Prostate gland (tissue), 2 donors: Measurements from ENCODE around the gene MRO. TPM values are rescaled to one million over a fixed set of nuclear protein-coding genes. Genes with fewer than 3 reads are reported as not detected.

ENCODE experiments used
- DNase-seq: peaks from one replicate; pipeline ENCODE4 v3.0.0-alpha.2; 2019; ENCODE audit warnings: low spot score
- H3K27ac ChIP-seq, 2 donors: fragments of 200-600 bp; sonication (generic); 2 replicates each; pipeline ENCODE4 v1.5.1; 2017 to 2019
- H3K27me3 ChIP-seq: fragments of 200-600 bp; sonication (generic); replicated peaks from 2 replicates; pipeline ENCODE4 v1.5.1; 2019; ENCODE audit not compliant: insufficient read depth
- H3K36me3 ChIP-seq, 2 donors: fragments of 200-600 bp; sonication (generic); 1 replicate in 1 of 2; 2 replicates in 1 of 2; pipeline versions ENCODE4 v1.5.1 to v1.8.1; 2017 to 2019
- H3K4me1 ChIP-seq: fragments of 200-600 bp; sonication (generic); replicated peaks from 2 replicates; pipeline ENCODE4 v1.5.1; 2019
- H3K4me3 ChIP-seq, 2 donors: fragments of 200-600 bp; sonication (generic); 2 replicates each; pipeline ENCODE4 v1.5.1; 2017 to 2019
- H3K9me3 ChIP-seq: fragments of 200-600 bp; sonication (generic); 2 replicates; pipeline ENCODE4 v1.5.1; 2017
- POLR2A ChIP-seq: fragments of 450-650 bp; IDR thresholded peaks from one replicate; pipeline ENCODE4 v1.6.1; 2016; ENCODE audit warnings: antibody characterized with exemption, mild to moderate bottlenecking
- POLR2AphosphoS5 ChIP-seq: sonication (generic); formaldehyde crosslinking; IDR thresholded peaks from one replicate; pipeline ENCODE4 v1.6.1; 2017; ENCODE audit warnings: antibody characterized with exemption
- WGBS: methylation state at CpG from one replicate; pipeline ENCODE4 v1.1.5; 2018; 5-methylcytosine and 5-hydroxymethylcytosine counted together
- intact Hi-C: fragments of 100-400 bp; cut with DNase I; formaldehyde crosslinking; loops from one replicate; pipeline ENCODE4 v1.14.2; 2022
- total RNA-seq, 2 donors: library from RNA; depleted of rRNA; stranded (reverse); fragments of >200 nt; gene quantifications; one replicate each; pipeline ENCODE4 v1.1.0, GENCODE V29; 2016
- TF ChIP-seq, protein P1 (sequence below), 4 experiments: fragments of 200-600 bp in 2 of 4; fragments of 450-650 bp in 2 of 4; sonication (generic) in 2 of 4; IDR thresholded peaks; 1 replicate in 3 of 4; 2 replicates in 1 of 4; pipeline ENCODE4 v1.5.1; 2016 to 2019; ENCODE audit warnings: antibody characterized with exemption in 4 of 4, mild to moderate bottlenecking in 2 of 4, moderate library complexity in 2 of 4

Gene MRO
- total RNA-seq, 2 donors from 2014 or later, result 0.23 to 64.8 TPM

DNA sequence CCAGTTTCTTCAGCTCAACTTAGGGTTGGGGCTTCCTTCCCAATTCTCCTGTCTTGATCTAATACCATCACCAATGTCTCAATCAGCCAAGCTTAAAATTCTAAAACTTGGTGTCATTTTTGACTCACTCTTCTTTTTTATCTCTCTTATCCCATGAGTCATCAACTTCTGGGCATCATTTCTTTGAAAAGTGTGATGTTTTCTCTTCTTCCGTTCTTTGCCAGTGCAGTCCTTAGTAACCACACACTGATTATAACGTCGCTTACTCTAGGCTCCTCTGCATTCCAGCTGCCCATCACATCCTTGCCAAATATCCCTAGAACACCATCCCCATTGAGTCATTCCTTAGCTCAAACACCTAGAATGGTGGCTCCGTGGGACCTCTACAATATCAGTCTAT, 27.4 kb upstream of the MRO start:
- H3K27me3 ChIP-seq, result no peaks in the 10 kb centered on the region
- no peak for DNase-seq
- H3K9me3 ChIP-seq, result no peaks in the 10 kb centered on the region
- no peaks in the 10 kb centered on the region for H3K36me3 ChIP-seq
- WGBS, result 85% methylated on average over 4 of the region's 4 CpGs
- intact Hi-C loops, result no loop called here
- H3K4me3 ChIP-seq, result no peak overlapping the region
- no peaks in the 10 kb centered on the region for H3K4me1 ChIP-seq
- TF ChIP-seq POLR2AphosphoS5 (no peak), POLR2A (no peak)
- TF ChIP-seq, protein P1, sequence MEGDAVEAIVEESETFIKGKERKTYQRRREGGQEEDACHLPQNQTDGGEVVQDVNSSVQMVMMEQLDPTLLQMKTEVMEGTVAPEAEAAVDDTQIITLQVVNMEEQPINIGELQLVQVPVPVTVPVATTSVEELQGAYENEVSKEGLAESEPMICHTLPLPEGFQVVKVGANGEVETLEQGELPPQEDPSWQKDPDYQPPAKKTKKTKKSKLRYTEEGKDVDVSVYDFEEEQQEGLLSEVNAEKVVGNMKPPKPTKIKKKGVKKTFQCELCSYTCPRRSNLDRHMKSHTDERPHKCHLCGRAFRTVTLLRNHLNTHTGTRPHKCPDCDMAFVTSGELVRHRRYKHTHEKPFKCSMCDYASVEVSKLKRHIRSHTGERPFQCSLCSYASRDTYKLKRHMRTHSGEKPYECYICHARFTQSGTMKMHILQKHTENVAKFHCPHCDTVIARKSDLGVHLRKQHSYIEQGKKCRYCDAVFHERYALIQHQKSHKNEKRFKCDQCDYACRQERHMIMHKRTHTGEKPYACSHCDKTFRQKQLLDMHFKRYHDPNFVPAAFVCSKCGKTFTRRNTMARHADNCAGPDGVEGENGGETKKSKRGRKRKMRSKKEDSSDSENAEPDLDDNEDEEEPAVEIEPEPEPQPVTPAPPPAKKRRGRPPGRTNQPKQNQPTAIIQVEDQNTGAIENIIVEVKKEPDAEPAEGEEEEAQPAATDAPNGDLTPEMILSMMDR (IDR thresholded peaks at IDR 0.05), result no peak
- H3K27ac ChIP-seq, result no peak overlapping the region

DNA sequence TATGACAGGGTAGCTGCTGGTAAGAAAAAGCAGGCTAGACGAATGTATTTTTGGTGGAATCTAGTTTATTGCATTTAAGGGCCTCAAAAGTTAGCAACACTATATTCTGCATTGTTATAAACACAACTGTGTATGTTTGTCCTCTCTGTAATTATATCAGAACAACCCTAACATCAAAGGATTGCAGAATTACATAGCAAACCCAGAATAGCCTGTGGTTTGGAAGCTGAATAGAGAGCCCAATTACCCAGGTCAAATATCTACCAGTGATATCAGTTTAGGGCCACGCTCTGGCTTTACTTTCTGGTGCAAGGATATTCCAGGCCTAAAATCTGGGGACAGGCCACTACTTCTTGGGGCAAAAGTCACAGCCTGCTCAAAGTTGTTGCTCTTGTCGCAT, 25.1 kb upstream of the MRO start:
- H3K4me3 ChIP-seq, result no peak overlapping the region
- no peaks in the 10 kb centered on the region for H3K27me3 ChIP-seq
- intact Hi-C loops, result no loop called here
- DNase-seq, result no peak
- no peaks in the 10 kb centered on the region for H3K36me3 ChIP-seq
- no peaks in the 10 kb centered on the region for H3K4me1 ChIP-seq
- TF ChIP-seq POLR2A, result no peak
- TF ChIP-seq POLR2AphosphoS5, result no peak
- TF ChIP-seq, protein P1 (IDR thresholded peaks at IDR 0.05), result no peak
- no peak overlapping the region for H3K27ac ChIP-seq
- WGBS, result 84% methylated on average over 3 of the region's 3 CpGs
- no peaks in the 10 kb centered on the region for H3K9me3 ChIP-seq

DNA sequence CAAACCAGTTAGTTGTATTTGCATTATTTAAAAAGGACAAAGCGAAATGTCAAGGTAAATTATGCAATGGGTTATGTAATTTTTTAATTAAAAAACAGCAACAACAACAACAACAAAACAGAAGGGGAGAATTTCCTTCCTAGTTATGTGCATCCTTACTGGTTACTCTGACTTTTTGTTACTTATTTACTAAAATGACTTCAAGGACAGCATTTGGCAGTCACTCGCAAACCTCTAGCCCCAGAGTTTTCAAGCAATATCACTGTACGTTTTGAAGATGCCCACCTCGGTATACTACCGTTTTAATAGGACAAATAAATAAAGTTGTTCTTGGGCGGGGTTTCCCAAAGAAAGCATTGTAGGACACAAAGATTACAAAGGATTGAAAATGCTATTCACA, 24.7 kb upstream of the MRO start:
- Histone ChIP-seq H3K4me3 (no peak overlapping the region), H3K4me1 (no peaks in the 10 kb centered on the region), H3K9me3 (no peaks in the 10 kb centered on the region), H3K27me3 (no peaks in the 10 kb centered on the region), H3K36me3 (no peaks in the 10 kb centered on the region), H3K27ac (no peak overlapping the region)
- WGBS, result 53% methylated on average over 6 of the region's 6 CpGs
- no peak for DNase-seq
- TF ChIP-seq POLR2A, result no peak
- TF ChIP-seq, protein P1 (IDR thresholded peaks at IDR 0.05), result no peak
- TF ChIP-seq POLR2AphosphoS5, result no peak
- intact Hi-C loops, result no loop called here

DNA sequence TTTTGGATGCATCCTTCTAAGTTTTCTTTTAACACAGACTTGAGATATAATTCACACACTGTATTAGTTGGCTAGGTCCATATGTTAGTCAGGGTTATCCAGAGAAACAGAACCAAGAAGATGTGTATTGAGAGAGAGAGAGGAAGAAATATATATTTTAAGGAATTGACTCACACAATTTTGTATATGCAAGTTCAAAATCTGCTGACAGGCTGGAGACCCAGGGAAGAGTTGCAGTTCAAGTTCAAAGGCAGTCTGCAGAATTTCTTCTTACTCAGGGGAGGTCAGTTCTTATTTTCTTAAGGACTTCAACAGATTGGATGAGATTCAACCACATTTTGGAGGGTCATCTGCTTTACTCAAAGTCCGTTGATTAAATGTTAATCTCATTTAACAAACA, 23.0 kb upstream of the MRO start:
- no peaks in the 10 kb centered on the region for H3K4me1 ChIP-seq
- no peak overlapping the region for H3K27ac ChIP-seq
- TF ChIP-seq, protein P1 (IDR thresholded peaks at IDR 0.05), result no peak
- TF ChIP-seq POLR2A (no peak), POLR2AphosphoS5 (no peak)
- no peaks in the 10 kb centered on the region for H3K9me3 ChIP-seq
- no peak for DNase-seq
- intact Hi-C loops, result no loop called here
- H3K36me3 ChIP-seq, result no peaks in the 10 kb centered on the region
- WGBS, result 82% methylated on average over 1 of the region's 1 CpG
- H3K27me3 ChIP-seq, result no peaks in the 10 kb centered on the region
- no peak overlapping the region for H3K4me3 ChIP-seq

DNA sequence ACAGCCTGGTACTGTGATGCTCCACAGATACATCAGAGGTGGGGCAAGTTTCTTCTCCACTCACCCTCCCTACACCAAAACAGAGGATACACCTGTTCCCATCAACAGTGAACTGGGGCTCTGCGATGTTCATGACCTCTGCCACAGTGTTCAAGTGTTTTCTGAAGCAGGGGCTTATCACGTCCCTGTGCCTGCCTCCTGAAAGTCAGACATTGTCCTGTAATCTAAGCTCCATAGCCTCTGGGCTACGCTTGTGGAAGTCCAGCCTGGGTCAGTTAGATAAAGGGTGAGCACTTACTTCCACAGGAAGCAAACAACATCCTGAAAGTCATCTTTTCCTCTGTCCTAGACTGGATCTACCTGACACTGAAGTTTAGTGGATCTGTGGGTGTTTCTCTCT, 20.2 kb upstream of the MRO start:
- H3K9me3 ChIP-seq, result no peaks in the 10 kb centered on the region
- no peak for DNase-seq
- intact Hi-C loops, result no loop called here
- H3K4me3 ChIP-seq, result no peak overlapping the region
- H3K36me3 ChIP-seq, result no peaks in the 10 kb centered on the region
- WGBS, result 80% methylated on average over 3 of the region's 3 CpGs
- no peak for TF ChIP-seq POLR2AphosphoS5
- no peak overlapping the region for H3K27ac ChIP-seq
- H3K4me1 ChIP-seq, result no peaks in the 10 kb centered on the region
- no peaks in the 10 kb centered on the region for H3K27me3 ChIP-seq
